Measurements from ENCODE around the gene KRT36.

KRT36 gene

DNA sequence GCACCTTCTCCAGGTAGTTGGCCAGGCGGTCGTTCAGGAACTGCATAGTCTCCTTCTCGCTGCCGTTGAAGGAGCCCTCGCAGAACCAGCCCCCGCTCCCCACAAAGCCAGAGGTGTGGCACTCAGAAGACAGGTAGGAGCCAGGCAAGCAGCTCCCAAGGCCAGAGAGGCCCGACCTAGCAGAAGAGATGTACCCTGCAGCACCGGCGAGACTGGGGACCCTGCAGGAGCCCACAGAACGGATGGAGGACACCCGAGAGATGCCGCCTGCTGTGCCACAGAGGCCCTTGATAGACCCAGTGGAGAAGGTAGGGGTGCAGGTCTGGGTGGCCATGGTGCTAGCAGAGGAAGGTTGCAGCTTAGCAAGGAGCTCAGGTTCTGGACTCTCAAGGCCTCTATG is at the start of gene KRT36:
KRT36 (minus strand) TSS at position 380 of the 400 bp plus-strand sequence; CDS start at position 334, 46 bp downstream.
- DNase-seq (ENCODE audit: low spot score), result no peak

- DNase-seq (ENCODE audit: low spot score), result no peak
Measured at GRCh38 chr17:41539071-41539492, 49.4 kb upstream of the KRT36 start.

GRCh38 chr17:41538565-41538991 is 48.9 kb upstream of the KRT36 start:
- no peak for DNase-seq (ENCODE audit: low spot score)

DNA sequence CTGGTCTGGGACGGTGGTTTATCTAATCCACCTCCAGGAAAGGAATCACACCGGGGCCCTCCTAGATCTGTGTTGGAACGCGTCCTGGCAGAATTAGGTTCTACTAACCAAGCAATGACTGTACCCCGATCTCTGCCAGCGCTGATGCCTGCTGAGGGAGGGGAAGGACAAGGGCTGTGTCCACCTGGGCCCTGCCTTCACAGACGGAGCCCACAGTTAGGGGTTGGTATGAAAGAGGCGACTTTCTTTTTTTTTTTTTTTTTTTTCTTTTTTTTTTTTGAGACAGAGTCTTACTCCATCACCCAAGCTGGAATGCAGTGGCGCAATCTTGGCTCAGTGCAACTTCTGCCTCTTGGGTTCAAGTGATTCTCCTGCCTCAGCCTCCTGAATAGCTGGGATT is 48.3 kb upstream of the KRT36 start:
- no peak for DNase-seq (ENCODE audit: low spot score)

DNA sequence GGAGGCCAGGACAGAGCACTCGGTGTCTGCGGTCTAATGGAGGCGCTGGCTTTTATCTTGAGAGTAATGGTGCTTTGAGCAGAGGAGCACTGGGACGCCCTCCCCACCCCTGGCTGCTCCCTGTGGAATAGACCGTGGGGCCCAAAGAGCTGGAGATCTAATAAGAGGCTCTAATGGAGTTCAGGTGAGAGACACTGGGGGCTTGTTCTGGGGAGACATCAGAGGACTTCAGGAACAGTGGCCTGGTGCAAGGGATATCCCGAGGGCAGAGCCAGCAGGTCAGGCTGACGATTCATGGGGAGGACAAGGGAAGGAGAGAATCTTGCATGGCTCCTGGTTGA is 47.9 kb upstream of the KRT36 start:
- DNase-seq (ENCODE audit: low spot score), result no peak

DNA sequence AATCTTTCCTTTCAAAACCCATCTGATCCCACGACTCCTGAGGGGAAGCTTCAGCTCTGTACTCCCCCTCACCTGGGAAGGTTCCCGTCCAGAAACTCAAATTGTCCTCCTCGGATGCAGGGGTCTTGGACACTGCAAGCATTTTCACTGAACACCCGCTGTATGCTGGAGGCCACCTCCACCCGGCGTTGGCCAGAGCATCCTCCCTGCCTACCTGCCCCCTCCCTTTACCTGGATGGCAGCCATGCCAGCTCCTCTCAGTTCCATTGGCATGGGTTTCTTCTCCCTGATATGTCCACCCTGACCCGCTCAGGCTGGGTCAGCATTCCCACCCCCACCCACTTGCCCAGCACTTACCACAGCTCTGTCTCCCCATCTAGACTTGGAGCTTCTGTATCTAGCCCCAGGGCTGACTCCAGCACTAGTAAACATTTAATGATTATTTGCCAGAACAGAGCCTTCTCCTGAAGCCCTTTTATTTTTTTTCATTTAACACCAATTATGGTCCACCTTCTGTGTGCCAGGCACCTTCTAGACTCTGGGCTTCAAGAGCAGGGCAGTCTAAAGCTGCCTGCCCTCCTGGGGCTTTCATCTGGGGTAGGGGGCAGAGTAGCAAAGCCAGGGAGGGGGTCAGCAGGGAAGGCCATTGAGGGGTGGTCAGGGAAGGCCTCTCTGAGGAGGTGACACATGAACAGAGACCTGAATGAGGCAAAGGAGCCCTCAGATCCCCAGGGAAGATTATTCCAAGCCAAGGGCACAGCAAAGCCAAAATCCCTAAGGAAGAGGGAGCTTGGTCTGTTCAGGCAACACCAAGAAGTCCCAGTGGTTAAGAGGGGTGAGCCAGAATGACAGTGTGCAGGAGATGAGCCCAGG is 47.3 kb upstream of the KRT36 start:
- DNase-seq (ENCODE audit: low spot score), result no peak

DNA sequence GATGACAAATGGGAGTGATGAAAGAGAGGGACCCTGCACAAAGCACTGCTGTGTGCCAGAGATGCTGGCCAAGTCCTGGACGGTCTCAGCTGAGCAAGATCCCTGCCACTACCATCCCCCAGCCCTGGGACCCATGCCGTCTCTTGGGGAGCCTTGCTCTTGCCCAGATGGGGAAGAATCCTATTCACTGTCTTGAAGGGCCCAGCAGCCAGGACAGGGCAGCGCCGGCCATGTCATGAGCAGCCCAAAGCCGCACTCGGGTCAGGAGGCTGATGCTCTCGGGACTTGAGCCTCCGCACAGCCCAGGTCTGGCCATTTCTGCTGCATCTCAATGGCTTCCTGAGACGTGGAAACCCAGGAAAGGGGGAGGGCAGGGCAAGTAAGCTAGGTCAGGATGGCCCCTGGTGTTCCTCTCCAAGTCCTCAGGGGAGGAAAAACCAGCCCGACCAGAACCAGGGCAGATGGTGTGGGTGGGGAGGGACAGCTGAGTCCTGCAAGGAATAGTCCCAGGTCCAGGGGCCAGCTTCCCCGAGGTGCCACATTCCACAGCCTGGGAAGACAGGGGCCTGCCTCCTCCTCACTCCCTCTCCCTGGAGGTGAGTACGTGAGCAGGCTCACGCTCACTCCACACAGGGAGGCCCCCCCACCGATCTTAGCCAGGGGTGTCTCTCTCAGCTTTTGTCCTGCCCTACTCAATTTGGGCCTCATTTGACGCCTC is 46.2 kb upstream of the KRT36 start:
- DNase-seq (ENCODE audit: low spot score), result no peak

- DNase-seq (ENCODE audit: low spot score), result no peak
Measured at GRCh38 chr17:41534899-41535546, 45.3 kb upstream of the KRT36 start.

DNA sequence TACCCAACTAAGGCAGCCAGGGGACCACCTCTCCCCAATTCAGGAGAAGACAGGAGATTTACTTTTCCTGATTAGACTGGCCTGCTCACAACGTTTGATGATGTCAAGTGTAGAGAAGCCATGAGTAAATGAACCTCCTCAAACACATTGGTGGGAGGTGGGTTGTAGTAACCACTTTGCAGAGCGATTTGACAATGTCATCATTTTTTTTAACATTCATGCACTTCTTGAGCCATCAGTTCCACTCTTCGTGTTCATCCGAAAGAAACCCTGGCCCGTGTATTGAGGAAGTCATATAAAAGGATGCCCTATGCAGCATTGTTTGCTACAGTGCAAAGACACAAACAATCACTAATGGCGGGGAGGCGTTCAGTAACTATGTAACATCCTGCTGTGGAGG is 43.9 kb upstream of the KRT36 start:
- DNase-seq (ENCODE audit: low spot score), result no peak

DNA sequence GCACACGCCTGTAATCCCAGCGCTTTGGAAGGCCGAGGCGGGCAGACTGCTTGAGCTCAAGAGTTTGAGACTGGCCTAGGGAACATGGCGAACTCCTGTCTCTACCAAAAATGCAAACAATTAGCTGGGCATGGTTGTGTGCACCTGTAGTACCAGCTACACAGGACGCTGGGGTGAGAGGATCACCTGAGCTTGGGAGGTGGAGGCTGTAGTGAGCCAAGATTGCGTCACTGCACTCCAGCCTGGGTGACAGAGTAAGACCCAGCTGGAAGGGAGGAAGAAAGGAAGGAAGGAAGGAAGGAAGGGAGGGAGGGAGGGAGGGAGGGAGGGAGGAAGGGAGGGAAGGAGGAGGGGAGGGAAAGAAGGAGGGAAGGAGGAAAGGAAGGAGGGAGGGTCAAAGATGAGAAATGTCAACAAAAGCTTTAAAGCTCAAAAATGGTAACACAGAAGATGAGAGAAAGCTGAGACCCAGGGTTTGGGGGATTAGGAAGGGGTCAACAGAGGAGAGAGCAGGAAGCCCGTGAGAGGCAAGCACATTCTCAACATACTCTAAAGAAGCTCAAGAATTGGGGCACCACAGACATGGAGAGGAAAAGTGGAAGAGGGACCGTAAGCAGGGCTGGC is 43.3 kb upstream of the KRT36 start:
- DNase-seq (ENCODE audit: low spot score), result no peak

DNA sequence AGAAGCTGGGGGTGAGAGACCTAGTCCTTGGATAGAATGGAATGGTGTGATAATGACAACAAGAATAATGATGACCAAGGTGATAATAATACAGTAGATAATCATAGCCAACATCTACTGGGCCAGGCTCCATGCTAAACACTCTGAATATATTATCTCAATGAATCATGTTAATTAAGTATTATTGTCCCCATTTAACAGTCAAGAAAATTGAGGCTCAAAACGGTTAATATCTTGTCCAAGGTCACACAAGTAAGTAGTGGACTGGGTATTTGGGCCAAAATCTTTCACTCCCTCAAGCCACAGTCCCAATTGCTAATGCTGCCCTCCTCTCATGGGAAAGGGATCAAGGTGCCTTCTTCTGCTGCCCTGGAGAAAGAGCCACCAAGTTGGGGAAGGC is 42.3 kb upstream of the KRT36 start:
- DNase-seq (ENCODE audit: low spot score), result no peak

GRCh38 chr17:41530062-41531048 is 40.6 kb upstream of the KRT36 start:
- DNase-seq (ENCODE audit: low spot score), result no peak

GRCh38 chr17:41529491-41529915 is 39.8 kb upstream of the KRT36 start:
- DNase-seq (ENCODE audit: low spot score), result no peak

DNA sequence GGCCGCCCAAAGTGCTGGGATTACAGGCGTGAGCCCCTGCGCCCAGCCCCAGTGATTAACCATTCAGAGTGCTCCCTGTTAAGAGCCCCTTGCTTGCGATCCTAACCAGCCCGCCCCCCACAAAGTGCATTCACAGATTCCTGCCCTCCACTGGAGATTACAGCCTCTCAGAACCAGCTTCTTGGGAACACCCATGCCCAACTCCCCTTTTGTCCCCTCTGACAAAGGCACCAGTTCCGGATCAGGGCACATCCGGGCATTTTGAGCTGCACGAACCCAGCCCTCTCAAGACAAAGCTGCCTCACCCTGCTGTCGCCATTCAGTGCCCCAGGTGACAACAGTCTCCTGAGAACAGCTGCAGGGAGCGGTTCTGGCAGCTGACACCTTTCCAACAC is 39.2 kb upstream of the KRT36 start:
- no peak for DNase-seq (ENCODE audit: low spot score)

- DNase-seq (ENCODE audit: low spot score), result no peak
Measured at GRCh38 chr17:41527063-41528023, 37.6 kb upstream of the KRT36 start.

DNA sequence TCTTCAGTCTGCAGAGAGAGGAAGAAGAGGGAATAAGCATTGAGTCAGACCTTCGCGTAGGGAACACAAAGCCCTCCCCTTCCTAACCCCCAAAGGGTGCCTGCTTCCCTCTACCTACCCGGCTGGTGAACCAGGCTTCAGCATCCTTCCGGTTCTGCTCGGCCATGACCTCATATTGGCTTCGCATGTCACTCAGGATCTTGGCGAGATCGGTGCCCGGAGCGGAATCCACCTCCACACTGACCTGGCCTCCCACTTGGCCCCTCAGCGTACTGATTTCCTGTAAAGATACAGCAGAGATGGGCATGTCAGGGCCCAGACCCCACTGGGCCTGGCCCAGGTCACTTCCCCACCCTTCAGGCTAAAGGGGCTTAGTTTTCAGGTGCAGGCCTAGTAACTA is 34.6 kb upstream of the KRT36 start:
- DNase-seq (ENCODE audit: low spot score), result no peak

DNA sequence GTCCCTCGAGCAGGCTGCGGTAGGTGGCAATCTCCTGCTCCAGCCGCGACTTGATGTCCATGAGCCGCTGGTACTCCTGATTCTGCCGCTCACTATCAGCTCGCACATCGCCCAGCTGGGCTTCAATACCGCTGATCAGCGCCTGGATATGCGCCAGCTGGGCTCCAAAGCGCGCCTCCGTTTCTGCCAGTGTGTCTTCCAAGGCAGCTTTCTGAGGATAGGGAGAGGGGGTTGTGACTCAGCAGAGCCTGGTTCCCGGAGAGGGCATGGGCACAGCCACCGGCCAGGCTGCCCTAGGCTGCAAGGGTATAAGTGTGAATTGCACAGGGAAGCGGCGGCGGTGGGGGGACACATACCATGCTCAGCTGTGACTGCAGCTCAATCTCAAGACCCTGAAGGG is 34.1 kb upstream of the KRT36 start:
- no peak for DNase-seq (ENCODE audit: low spot score)

DNA sequence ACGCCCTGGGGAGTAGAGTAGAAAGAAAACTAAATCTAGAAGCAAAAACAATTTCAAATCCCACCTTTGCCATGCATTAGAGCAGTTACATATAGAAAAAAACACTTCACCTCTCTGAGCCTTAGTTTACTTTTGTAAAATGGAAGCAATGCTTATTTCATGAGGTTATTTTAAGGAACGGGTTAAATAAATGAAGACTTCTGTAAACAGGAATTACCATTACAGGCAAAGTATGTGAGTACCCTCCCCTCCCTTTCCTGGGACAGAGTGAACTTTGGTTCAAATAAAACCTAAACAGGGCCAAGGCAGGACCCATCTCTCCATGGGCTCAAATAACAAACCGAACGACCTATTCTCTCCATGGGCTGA is 33.5 kb upstream of the KRT36 start:
- no peak for DNase-seq (ENCODE audit: low spot score)

DNA sequence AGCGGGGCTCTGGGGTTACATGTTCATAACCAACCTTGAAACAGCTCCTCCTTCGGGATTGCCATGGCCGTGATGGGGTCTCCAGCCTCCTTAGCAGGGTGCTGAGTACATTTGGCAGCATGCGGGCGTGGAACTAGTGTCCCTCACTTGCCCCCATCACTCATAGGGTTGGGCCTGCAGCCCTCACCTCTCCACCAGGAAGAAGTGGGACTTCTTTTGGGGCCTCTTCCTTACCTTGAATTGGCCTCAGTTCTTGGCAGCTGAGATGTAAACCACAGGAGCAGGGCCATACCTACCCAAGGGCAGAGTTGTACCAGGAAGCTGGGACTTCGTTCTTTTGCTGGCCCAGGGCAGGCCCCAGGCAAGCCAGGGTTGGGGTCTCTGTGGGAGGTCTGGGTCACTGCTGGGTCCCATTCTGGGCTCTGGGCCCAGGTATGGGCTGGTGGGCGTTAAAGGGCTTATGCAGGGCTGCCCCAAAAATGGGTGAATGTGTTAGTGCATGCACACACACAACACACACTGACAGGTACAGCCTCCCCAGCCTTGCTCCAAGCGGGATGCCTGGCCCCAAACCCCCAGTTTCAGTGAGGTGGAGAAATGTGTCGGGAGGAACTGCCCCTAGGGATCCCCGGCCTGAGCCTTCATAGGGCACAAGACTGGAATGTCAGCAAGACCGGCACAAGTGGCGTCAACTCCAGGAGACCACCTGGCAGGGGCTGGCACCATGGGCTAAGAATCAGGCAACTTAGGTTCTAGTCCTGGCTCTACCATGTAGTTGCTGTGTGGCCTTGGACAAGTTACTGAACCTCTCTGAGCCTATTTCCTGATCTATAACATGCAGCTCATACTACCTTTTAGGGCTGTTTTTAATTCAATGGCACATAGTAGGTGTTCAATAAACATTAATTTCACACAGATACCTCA is 32.9 kb upstream of the KRT36 start:
- no peak for DNase-seq (ENCODE audit: low spot score)

All from CD4-positive, alpha-beta T cell treated with Interleukin-2 at 100 ng/mL for 4 hours (primary cell).